ENCODE data around the gene WDR27.
A peak's percentile ranks its signal among the peaks of the same experiment; 100 is the strongest.
"Not testable (repeated sequence)": the region's sequence is repeated elsewhere in the genome, so short reads cannot be mapped to it uniquely, and the experiment has no call there.

The WDR27 gene

DNA sequence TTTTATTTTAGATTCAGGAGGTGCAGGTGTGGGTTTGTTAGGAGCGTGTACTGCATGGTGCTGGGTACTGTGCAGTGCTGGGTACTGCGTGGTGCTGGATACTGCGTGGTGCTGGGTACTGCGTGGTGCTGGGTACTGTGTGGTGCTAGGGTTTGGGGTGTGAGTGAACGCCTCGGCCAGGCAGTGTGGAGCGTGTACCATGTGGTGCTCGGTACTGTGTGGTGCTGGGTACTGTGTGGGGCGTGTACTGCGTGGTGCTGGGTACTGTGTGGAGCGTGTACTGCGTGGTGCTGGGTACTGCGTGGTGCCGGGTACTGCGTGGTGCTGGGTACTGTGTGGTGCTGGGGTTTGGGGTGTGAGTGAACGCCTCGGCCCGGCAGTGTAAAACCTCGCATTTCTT lies 62.9 kb downstream of the WDR27 start:
- no peak for DNase-seq

- no peak for DNase-seq
These were observed 63.4 kb downstream of the WDR27 start for GRCh38 chr6:169638388-169638787.

DNA sequence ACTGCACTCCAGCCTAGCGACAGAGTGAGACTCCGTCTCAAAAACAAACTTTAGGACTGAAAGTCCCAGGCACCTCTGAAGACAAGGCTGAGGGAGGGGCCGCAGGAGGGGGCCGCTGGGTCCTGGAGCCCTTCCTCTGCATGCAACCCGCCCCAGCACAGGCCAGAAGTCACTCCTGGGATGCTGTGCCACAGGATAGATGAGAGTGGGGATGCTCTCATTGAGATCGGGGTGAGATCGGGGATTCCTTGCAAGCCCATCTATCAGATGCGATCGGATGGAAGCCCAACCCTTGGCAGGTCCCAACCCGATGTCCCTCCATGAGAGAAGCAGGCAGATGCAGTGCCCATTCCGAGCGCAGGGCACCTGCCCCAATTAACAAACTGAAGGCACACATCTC lies 66.5 kb downstream of the WDR27 start:
- no peak for DNase-seq

GRCh38 chr6:169632841-169633240 lies 69.0 kb downstream of the WDR27 start:
- no peak for DNase-seq

- no peak for DNase-seq
These were observed 72.6 kb downstream of the WDR27 start for GRCh38 chr6:169629256-169629655.

DNA sequence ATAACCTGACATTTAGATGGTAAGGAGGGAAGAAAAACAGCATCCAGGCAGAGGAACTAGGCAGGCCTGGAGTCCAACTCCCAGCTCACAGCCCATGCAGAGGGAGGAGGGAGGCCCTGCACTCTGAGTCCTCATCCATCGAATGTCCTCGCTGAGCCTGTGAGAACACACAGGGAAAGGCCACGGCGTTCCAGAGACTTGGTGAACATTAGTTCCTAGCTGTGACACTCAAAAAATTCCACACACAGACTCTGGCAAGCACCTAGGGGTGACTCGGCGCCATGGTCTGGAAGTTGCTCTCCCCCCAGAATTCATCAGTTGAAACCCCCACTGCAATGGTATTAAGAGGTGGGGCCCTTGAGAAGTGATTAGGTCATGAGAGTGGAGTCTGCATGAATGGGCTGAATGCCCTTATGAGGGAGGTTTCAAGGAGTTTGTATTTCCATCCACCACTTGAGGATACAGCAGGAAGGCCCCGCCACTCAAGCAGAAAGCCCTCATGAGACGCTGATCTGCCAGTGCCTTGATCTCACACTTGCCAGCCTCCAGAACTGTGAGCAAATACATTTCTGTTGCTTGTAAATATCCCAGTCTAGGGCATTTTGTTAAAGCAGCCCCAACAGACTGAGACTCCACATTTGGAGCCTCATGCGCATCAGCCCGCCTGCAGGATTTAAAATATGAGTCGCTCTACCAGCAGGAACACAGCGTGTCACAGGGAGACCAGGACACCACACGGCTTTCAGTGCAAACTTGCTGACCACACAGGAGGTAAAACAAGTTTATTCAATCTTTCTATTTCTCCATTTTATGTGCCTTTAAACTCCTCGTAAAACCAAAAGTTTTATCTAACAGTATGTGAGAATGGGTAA lies 73.9 kb downstream of the WDR27 start:
- peak in 1 of 2 experiments; percentile 10 for DNase-seq

DNA sequence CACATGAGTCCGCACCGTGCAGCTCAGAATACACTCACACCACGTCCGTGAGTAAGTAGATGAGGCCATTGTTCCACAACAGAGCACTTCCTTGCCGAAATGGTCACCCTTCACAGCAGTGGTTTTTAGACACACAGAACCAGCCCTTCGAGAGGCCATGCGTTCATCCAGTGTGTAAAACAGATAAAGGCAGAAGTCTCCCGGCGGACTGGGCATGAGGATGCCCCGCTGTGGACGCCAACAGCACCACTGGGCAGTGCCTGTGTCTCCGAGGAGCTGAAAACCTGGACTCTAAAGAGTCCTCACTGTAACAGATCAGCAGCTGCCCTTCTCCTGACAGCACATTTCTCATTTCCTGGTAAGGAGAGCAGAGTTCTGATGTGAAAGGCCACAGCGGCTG lies 75.2 kb downstream of the WDR27 start:
- DNase-seq, result peak in 1 of 2 experiments; percentile 16

DNA sequence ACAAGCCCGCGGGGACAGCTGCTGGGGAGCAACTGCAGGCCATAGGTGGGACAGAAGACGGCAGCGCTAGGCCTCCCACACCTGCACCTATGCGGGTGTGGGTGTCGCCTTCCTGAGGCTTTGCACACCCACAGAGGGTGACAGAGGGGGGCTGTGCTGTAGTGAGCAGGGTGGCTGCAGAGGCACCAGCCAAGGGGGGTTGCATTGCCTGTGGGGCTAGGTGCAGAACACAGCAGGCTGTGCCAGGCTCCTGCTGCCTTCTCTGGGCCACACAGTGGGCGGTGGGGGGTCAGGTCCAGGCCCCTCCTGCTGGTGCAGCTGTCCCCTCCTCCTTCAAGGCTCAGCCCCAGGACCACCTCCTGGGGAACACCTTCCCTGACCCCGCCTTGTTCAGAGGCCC lies 75.7 kb downstream of the WDR27 start:
- DNase-seq, result no peak

GRCh38 chr6:169625376-169625775 lies 76.5 kb downstream of the WDR27 start:
- DNase-seq, result no peak

- no peak for DNase-seq
These were observed 77.0 kb downstream of the WDR27 start for GRCh38 chr6:169624785-169625184.

DNA sequence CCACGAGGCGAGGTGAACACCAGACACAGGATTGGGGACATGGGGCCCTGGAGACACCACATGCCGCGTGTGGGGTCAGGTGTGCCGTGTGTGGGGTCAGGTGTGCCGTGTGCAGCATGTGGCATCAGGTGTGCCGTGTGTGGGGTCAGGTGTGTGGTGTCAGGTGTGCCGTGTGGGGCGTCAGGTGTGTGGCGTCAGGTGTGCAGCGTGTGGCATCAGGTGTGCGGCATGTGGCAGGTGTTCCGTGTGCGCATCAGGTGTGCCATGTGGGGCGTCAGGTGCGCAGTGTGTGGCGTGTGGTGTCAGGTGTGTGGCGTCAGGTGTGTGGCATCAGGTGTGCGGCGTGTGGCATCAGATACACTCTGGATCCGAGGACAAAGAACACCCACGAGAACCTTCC lies 77.9 kb downstream of the WDR27 start:
- DNase-seq, result no peak

DNA sequence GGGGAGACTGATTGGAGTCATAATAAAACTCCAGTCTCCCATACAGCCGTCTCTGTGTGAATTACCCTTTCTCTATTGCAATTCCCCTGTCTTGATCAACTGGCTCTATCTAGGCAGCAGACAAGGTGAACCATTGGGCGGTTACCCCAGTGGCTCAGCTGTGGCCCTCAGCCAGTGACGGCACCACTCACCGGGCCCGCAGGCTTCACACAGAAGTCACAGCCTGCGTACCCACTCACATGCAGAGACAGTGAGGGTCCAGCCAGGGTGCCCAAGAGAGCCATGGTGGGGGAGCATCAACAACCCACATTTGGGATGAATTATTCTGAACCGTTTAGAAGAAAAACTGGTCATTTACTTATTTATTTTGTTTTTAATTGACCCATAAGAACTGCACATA lies 78.5 kb downstream of the WDR27 start:
- no peak for DNase-seq

DNA sequence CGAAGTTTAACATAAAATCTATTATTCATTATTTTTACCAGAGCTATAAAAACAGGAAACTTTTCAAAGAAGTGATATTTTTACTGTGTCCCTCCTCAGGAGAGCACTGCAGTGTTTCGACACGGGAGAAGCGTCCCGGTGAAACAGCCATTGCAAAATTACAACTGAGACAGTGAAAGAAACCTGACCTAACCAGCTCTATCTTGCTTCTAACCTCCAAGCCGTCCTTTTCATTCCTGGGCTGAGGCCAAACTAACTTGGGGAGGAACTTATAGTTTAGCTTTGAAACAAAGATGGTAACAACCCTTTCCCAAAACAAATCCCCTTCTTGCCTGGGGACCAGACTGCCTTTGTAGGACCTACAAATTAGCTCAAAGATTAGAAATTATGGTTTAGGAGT lies 79.2 kb downstream of the WDR27 start:
- DNase-seq, result no peak

- no peak for DNase-seq
These were observed 80.5 kb downstream of the WDR27 start for GRCh38 chr6:169621311-169621710.

DNA sequence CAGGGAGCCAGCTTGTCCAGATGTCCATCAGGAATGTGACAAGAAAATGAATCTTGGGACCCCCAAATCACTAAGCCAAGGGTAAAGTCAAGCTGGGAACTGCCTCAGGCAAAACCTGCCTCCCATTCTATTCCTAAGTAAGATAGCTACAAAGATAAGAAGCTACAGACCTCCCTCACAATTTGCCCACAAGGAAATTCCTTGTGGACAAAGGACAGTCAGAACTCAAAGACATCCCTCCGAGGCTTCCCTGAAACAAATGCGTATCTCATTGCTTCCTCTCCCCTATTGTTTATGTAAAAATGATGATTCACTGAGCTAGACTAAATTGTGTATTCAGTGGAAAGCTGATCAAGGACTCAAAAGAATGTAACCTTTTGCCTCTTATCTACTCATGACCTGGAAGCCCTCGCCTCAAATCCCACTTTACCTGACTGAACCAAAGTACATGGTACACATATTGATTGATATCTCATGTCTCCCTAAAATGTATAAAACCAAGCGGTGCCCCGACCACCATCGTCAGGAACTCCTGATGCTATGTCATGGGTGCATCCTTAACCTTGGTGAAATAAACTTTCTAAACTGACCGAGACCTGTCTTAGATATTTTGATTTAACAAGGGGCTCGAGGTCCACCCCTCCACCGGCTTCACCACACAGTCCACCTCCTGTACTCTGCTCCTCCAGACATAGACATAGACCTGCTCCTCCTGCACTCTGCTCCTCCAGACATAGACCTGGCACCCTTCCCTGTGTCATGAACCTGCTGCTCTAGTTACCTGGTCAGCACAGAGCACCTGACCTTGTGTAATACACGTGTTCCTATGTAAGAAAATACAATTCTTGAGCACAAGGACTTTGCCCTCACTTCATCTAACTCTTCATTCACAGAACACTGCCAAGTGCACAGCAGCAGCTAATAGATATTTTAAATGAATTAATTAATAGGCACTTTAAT lies 81.4 kb downstream of the WDR27 start:
- no peak for DNase-seq

DNA sequence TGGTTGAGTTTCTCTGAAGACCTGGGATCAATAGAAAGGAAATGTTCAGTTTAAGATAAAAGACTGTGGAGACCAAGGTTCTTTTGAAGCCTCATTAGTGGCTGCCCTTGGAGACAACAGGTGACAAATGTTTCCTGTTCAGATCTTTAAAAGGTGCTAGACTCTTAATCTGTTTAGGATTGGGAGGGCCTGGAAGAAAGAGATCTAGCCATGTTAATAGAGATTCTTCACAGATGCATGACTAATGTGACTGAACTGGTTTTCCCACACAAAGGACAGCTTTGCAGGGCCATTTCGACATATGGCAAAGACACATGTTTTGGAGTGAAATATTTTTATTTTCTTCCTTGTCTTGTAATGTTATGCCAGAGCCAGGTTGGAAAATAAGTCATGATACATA lies 82.2 kb downstream of the WDR27 start:
- DNase-seq, result no peak

- DNase-seq, result no peak
These were observed 83.0 kb downstream of the WDR27 start for GRCh38 chr6:169618526-169619490.

DNA sequence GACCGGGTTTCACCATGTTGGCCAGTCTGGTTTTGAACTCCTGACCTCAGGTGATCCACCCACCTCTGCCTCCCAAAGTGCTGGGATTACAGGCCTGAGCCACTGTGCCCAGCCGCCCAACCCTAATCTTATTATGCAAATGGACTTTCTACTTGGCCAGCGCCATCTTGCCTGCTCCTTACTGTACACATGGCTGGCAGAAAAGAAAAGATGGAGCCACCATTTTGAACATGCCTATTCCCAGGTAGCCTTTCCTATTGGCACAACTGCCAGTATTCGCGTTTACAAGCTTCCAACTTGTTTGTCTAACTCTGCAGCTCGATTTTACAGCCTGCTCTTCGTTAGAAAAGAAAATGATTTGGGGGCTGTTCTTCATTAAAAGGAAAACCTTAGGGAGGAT lies 84.3 kb downstream of the WDR27 start:
- DNase-seq, result no peak

DNA sequence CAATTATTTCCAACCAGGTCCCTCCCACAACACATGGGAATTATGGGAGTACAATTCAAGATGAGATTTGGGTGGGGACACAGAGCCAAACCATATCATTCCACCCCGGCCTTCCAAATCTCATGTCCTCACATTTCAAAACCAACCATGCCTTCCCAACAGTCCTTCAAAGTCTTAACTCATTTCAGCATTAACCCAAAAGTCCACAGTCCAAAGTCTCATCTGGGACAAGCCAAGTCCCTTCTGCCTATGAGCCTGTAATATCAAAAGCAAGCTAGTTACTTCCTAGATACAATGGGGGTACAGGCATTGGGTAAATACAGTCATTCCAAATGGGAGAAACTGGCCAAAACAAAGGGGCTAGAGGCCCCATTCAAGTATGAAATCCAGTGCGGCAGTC lies 93.2 kb downstream of the WDR27 start:
- not testable (repeated sequence) for DNase-seq

- no peak for DNase-seq
These were observed 97.8 kb downstream of the WDR27 start for GRCh38 chr6:169604076-169604475.

DNA sequence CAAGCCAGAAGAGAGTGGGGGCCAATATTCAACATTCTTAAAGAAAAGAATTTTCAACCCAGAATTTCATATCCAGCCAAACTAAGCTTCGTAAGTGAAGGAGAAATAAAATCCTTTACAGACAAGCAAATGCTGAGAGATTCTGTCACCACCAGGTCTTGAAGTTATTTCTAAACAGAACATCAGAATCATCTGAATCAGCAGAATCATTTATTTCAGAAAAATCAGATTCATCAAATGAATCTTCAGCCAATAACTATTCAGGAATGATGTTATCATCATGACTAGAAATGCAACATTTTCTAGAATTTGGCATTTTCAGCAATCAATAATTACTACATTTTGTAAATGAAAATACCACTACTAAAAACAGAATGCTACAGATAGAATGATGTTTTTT lies 100.7 kb downstream of the WDR27 start:
- not testable (repeated sequence) for DNase-seq

- no peak for DNase-seq
These were observed 109.3 kb downstream of the WDR27 start for GRCh38 chr6:169592558-169592957.

DNA sequence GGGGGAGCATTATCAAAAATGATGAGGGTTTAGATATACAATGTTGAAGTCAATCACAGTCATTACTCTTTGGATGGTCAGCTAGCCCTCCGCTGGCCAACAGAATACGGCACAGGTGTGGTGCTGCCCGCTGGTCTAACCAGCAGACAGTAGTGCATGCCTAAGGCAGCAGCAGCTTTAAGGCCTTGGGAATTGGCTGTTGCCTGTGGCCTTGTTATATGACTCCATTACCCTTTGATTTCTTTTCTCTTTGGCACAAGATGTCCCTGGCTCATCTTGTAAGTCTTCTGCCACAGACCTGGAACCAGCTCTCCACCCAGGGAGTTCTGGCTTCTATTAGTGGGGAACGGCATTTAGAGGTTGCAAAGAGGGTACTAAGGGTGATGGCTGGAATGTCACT lies 110.2 kb downstream of the WDR27 start:
- no peak for DNase-seq

Measured in activated T-cell treated with anti-CD3 and anti-CD28 coated beads, Interleukin-2, amount 50 U/mL, for 48 hours (primary cell).